Activated naive CD8-positive, alpha-beta T cell treated with anti-CD3 and anti-CD28 coated beads for 36 hours (primary cell): ENCODE measurements around the gene MAPK7. TPM values are rescaled to one million over a fixed set of nuclear protein-coding genes. Genes with fewer than 3 reads are reported as not detected.

Experiments
- DNase-seq: peaks from one replicate; pipeline ENCODE4 v3.0.0; 2021
- H3K27ac Mint-ChIP-seq: one replicate; pipeline ENCODE4 v1.8.0; 2022; ENCODE audit warnings: mild to moderate bottlenecking, moderate library complexity, mixed read lengths
- H3K27me3 Mint-ChIP-seq: one replicate; pipeline ENCODE4 v1.8.0; 2022; ENCODE audit warnings: mild to moderate bottlenecking, mixed read lengths
- H3K36me3 Mint-ChIP-seq: one replicate; pipeline ENCODE4 v1.8.0; 2021; ENCODE audit warnings: mild to moderate bottlenecking, mixed read lengths
- H3K4me1 Mint-ChIP-seq: one replicate; pipeline ENCODE4 v1.8.0; 2021; ENCODE audit warnings: mixed read lengths
- H3K4me3 Mint-ChIP-seq: one replicate; pipeline ENCODE4 v1.8.0; 2022; ENCODE audit warnings: mild to moderate bottlenecking, moderate library complexity, mixed read lengths
- H3K9me3 Mint-ChIP-seq: one replicate; pipeline ENCODE4 v1.8.0; 2022; ENCODE audit warnings: mixed read lengths
- total RNA-seq, 2 experiments: library from RNA; stranded (reverse); gene quantifications; one replicate each; pipeline ENCODE4 v1.2.3, GENCODE V29; 2021

MAPK7 gene
- total RNA-seq, 2 experiments from 2014 or later: 14.0 to 16.0 TPM

GRCh38 chr17:19387921-19388521 is 9.7 kb downstream of the MAPK7 start:
- Mint-ChIP-seq H3K27me3 (peaks cover 7% of the 10 kb centered on the region), H3K9me3 (no peaks in the 10 kb centered on the region), H3K4me1 (peaks cover 9% of the 10 kb centered on the region), H3K27ac (no peak overlapping the region), H3K36me3 (peaks cover 5% of the 10 kb centered on the region), H3K4me3 (no peak overlapping the region)
- DNase-seq: no peak

GRCh38 chr17:19388791-19389785 is 10.8 kb downstream of the MAPK7 start:
- peaks cover 9% of the 10 kb centered on the region for H3K4me1 Mint-ChIP-seq
- H3K27me3 Mint-ChIP-seq: peaks cover 7% of the 10 kb centered on the region
- no peak overlapping the region for H3K4me3 Mint-ChIP-seq
- H3K27ac Mint-ChIP-seq: no peak overlapping the region
- peaks cover 4% of the 10 kb centered on the region for H3K36me3 Mint-ChIP-seq
- H3K9me3 Mint-ChIP-seq: no peaks in the 10 kb centered on the region
- DNase-seq: no peak

- Mint-ChIP-seq H3K9me3 (no peaks in the 10 kb centered on the region), H3K36me3 (no peaks in the 10 kb centered on the region), H3K27ac (no peak overlapping the region), H3K27me3 (peaks cover 7% of the 10 kb centered on the region), H3K4me1 (peaks cover 9% of the 10 kb centered on the region), H3K4me3 (no peak overlapping the region)
- no peak for DNase-seq
These were observed 12.7 kb downstream of the MAPK7 start for GRCh38 chr17:19390951-19391350.

- Mint-ChIP-seq H3K27ac (no peak overlapping the region), H3K9me3 (no peaks in the 10 kb centered on the region)
- DNase-seq: no peak
These were observed 13.1 kb downstream of the MAPK7 start for GRCh38 chr17:19391432-19391831.

GRCh38 chr17:19392303-19392702 is 14.0 kb downstream of the MAPK7 start:
- H3K4me3 Mint-ChIP-seq: no peak overlapping the region
- peaks cover 7% of the 10 kb centered on the region for H3K27me3 Mint-ChIP-seq
- no peak overlapping the region for H3K27ac Mint-ChIP-seq
- no peaks in the 10 kb centered on the region for H3K9me3 Mint-ChIP-seq
- no peak for DNase-seq
- H3K4me1 Mint-ChIP-seq: peaks cover 6% of the 10 kb centered on the region
- no peaks in the 10 kb centered on the region for H3K36me3 Mint-ChIP-seq

More at GRCh38 chr17:19391432-19391831, 13.1 kb downstream of the MAPK7 start:
- Mint-ChIP-seq H3K36me3 (no peaks in the 10 kb centered on the region), H3K4me1 (peaks cover 9% of the 10 kb centered on the region), H3K27me3 (peaks cover 7% of the 10 kb centered on the region), H3K4me3 (no peak overlapping the region)

- no peaks in the 10 kb centered on the region for H3K4me1 Mint-ChIP-seq
- no peaks in the 10 kb centered on the region for H3K36me3 Mint-ChIP-seq
- H3K9me3 Mint-ChIP-seq: no peaks in the 10 kb centered on the region
- no peaks in the 10 kb centered on the region for H3K27me3 Mint-ChIP-seq
- H3K27ac Mint-ChIP-seq: no peak overlapping the region
- H3K4me3 Mint-ChIP-seq: no peak overlapping the region
- DNase-seq: no peak
These were observed 19.3 kb downstream of the MAPK7 start for GRCh38 chr17:19397556-19398041.

GRCh38 chr17:19398301-19399181 is 20.2 kb downstream of the MAPK7 start:
- Mint-ChIP-seq H3K27ac (no peak overlapping the region), H3K4me1 (no peaks in the 10 kb centered on the region), H3K4me3 (no peak overlapping the region), H3K9me3 (no peaks in the 10 kb centered on the region), H3K27me3 (no peaks in the 10 kb centered on the region), H3K36me3 (no peaks in the 10 kb centered on the region)
- DNase-seq: no peak

- H3K27ac Mint-ChIP-seq: no peak overlapping the region
- no peaks in the 10 kb centered on the region for H3K27me3 Mint-ChIP-seq
- no peak overlapping the region for H3K4me3 Mint-ChIP-seq
- H3K9me3 Mint-ChIP-seq: no peaks in the 10 kb centered on the region
- no peak for DNase-seq
- no peaks in the 10 kb centered on the region for H3K4me1 Mint-ChIP-seq
- H3K36me3 Mint-ChIP-seq: no peaks in the 10 kb centered on the region
These were observed 21.6 kb downstream of the MAPK7 start for GRCh38 chr17:19399750-19400450.

- Mint-ChIP-seq H3K9me3 (no peaks in the 10 kb centered on the region), H3K4me1 (no peaks in the 10 kb centered on the region), H3K27me3 (no peaks in the 10 kb centered on the region), H3K27ac (no peak overlapping the region), H3K36me3 (no peaks in the 10 kb centered on the region), H3K4me3 (no peak overlapping the region)
- no peak for DNase-seq
These were observed 23.2 kb downstream of the MAPK7 start for GRCh38 chr17:19401321-19402010.

GRCh38 chr17:19402171-19402570 is 23.9 kb downstream of the MAPK7 start:
- H3K36me3 Mint-ChIP-seq: no peaks in the 10 kb centered on the region
- DNase-seq: no peak
- H3K4me3 Mint-ChIP-seq: no peak overlapping the region
- no peaks in the 10 kb centered on the region for H3K27me3 Mint-ChIP-seq
- H3K4me1 Mint-ChIP-seq: no peaks in the 10 kb centered on the region
- no peak overlapping the region for H3K27ac Mint-ChIP-seq
- no peaks in the 10 kb centered on the region for H3K9me3 Mint-ChIP-seq

- H3K4me1 Mint-ChIP-seq: no peaks in the 10 kb centered on the region
- H3K4me3 Mint-ChIP-seq: no peak overlapping the region
- no peaks in the 10 kb centered on the region for H3K27me3 Mint-ChIP-seq
- H3K36me3 Mint-ChIP-seq: no peaks in the 10 kb centered on the region
- no peak overlapping the region for H3K27ac Mint-ChIP-seq
- no peak for DNase-seq
- H3K9me3 Mint-ChIP-seq: no peaks in the 10 kb centered on the region
These were observed 24.7 kb downstream of the MAPK7 start for GRCh38 chr17:19403021-19403420.

GRCh38 chr17:19404264-19404663 is 26.0 kb downstream of the MAPK7 start:
- Mint-ChIP-seq H3K4me1 (no peaks in the 10 kb centered on the region), H3K27me3 (no peaks in the 10 kb centered on the region), H3K36me3 (no peaks in the 10 kb centered on the region), H3K9me3 (no peaks in the 10 kb centered on the region), H3K27ac (no peak overlapping the region), H3K4me3 (no peak overlapping the region)
- no peak for DNase-seq

GRCh38 chr17:19405114-19405513 is 26.8 kb downstream of the MAPK7 start:
- Mint-ChIP-seq H3K4me3 (no peak overlapping the region), H3K27ac (no peak overlapping the region), H3K27me3 (no peaks in the 10 kb centered on the region), H3K9me3 (no peaks in the 10 kb centered on the region), H3K36me3 (no peaks in the 10 kb centered on the region), H3K4me1 (no peaks in the 10 kb centered on the region)
- no peak for DNase-seq
